GM18526 (cell line): ENCODE data around the gene LGALS7B.

Experiments
- POLR2A ChIP-seq: IDR thresholded peaks from 3 replicates; pipeline ENCODE4 v1.6.1; 2011; ENCODE audit not compliant: insufficient read length; ENCODE audit errors: extremely low read depth

The LGALS7B gene

GRCh38 chr19:38788478-38789243 is at the start of gene LGALS7B:
Gene LGALS7B, plus strand, starts transcription at chr19:38789200. Its CDS starts 27 bp downstream, at chr19:38789227.
- TF ChIP-seq POLR2A: no peak

- TF ChIP-seq POLR2A: no peak
Observed at GRCh38 chr19:38739440-38740256, 49.4 kb upstream of the LGALS7B start.

GRCh38 chr19:38740257-38740592 is 48.8 kb upstream of the LGALS7B start:
- TF ChIP-seq POLR2A: no peak

- TF ChIP-seq POLR2A: no peak
Observed at GRCh38 chr19:38740932-38741331, 48.1 kb upstream of the LGALS7B start.

- TF ChIP-seq POLR2A: no peak
Observed at GRCh38 chr19:38741670-38742069, 47.3 kb upstream of the LGALS7B start.

- TF ChIP-seq POLR2A: no peak
Observed at GRCh38 chr19:38742296-38742695, 46.7 kb upstream of the LGALS7B start.

GRCh38 chr19:38742906-38743305 is 46.1 kb upstream of the LGALS7B start:
- no peak for TF ChIP-seq POLR2A

- no peak for TF ChIP-seq POLR2A
Observed at GRCh38 chr19:38743394-38744297, 45.4 kb upstream of the LGALS7B start.

- TF ChIP-seq POLR2A: no peak
Observed at GRCh38 chr19:38744298-38744681, 44.7 kb upstream of the LGALS7B start, which contains the start of gene CAPN12. Gene CAPN12, minus strand, starts transcription at chr19:38744474. Its CDS starts 309 bp downstream, at chr19:38744165.

- TF ChIP-seq POLR2A: no peak
Observed at GRCh38 chr19:38744874-38745273, 44.1 kb upstream of the LGALS7B start.

GRCh38 chr19:38745316-38745715 is 43.7 kb upstream of the LGALS7B start:
- TF ChIP-seq POLR2A: no peak

GRCh38 chr19:38759590-38760003 is 29.4 kb upstream of the LGALS7B start:
- TF ChIP-seq POLR2A: no peak

- TF ChIP-seq POLR2A: no peak
Observed at GRCh38 chr19:38763795-38764220, 25.2 kb upstream of the LGALS7B start.

- TF ChIP-seq POLR2A: no peak
Observed at GRCh38 chr19:38765214-38765613, 23.8 kb upstream of the LGALS7B start.
